Activated naive CD8-positive, alpha-beta T cell treated with anti-CD3 and anti-CD28 coated beads for 36 hours (primary cell): ENCODE measurements around the gene DZIP1. TPM values are rescaled to one million over a fixed set of nuclear protein-coding genes. Genes with fewer than 3 reads are reported as not detected.
A peak's percentile ranks its signal among the peaks of the same experiment; 100 is the strongest.
"Not testable (repeated sequence)": the region's sequence is repeated elsewhere in the genome, so short reads cannot be mapped to it uniquely, and the experiment has no call there.

Experiments used
- DNase-seq: peaks from one replicate; pipeline ENCODE4 v3.0.0; 2021
- H3K27ac Mint-ChIP-seq: one replicate; pipeline ENCODE4 v1.8.0; 2022; ENCODE audit warnings: mild to moderate bottlenecking, moderate library complexity, mixed read lengths
- H3K27me3 Mint-ChIP-seq: one replicate; pipeline ENCODE4 v1.8.0; 2022; ENCODE audit warnings: mild to moderate bottlenecking, mixed read lengths
- H3K36me3 Mint-ChIP-seq: one replicate; pipeline ENCODE4 v1.8.0; 2021; ENCODE audit warnings: mild to moderate bottlenecking, mixed read lengths
- H3K4me1 Mint-ChIP-seq: one replicate; pipeline ENCODE4 v1.8.0; 2021; ENCODE audit warnings: mixed read lengths
- H3K4me3 Mint-ChIP-seq: one replicate; pipeline ENCODE4 v1.8.0; 2022; ENCODE audit warnings: mild to moderate bottlenecking, moderate library complexity, mixed read lengths
- H3K9me3 Mint-ChIP-seq: one replicate; pipeline ENCODE4 v1.8.0; 2022; ENCODE audit warnings: mixed read lengths
- total RNA-seq, 2 experiments: library from RNA; stranded (reverse); gene quantifications; one replicate each; pipeline ENCODE4 v1.2.3, GENCODE V29; 2021

Gene DZIP1
- 1 to 10 TPM in 1 of 2 experiments, under 1 TPM in 1; 0.36 to 1.1 TPM for total RNA-seq

- H3K4me1 Mint-ChIP-seq, result peaks cover 5% of the 10 kb centered on the region
- H3K9me3 Mint-ChIP-seq, result no peaks in the 10 kb centered on the region
- peak within 1 kb of the TSS; percentile 70 for H3K4me3 Mint-ChIP-seq
- H3K27me3 Mint-ChIP-seq, result peaks cover 45% of the 10 kb centered on the region
- DNase-seq, result peak; percentile 57
- no peaks in the 10 kb centered on the region for H3K36me3 Mint-ChIP-seq
- no peak within 1 kb of the TSS for H3K27ac Mint-ChIP-seq
These were observed at the start of gene DZIP1 for GRCh38 chr13:95644601-95645052. TSS of gene DZIP1 (minus strand) at chr13:95644706. CDS start at chr13:95642029, 2,677 bp downstream.

- H3K4me3 Mint-ChIP-seq, H3K27ac Mint-ChIP-seq, H3K27me3 Mint-ChIP-seq, DNase-seq: not testable (repeated sequence)
- H3K36me3 Mint-ChIP-seq, result peaks cover 37% of the 10 kb centered on the region
- H3K9me3 Mint-ChIP-seq, result peaks cover 34% of the 10 kb centered on the region
- H3K4me1 Mint-ChIP-seq, result peaks cover 29% of the 10 kb centered on the region
These were observed 46.5 kb upstream of the DZIP1 start for GRCh38 chr13:95690986-95691385.

GRCh38 chr13:95689582-95689926 is 45.0 kb upstream of the DZIP1 start:
- peak overlapping the region; percentile 17 for H3K27ac Mint-ChIP-seq
- peaks cover 44% of the 10 kb centered on the region for H3K9me3 Mint-ChIP-seq
- peaks cover 49% of the 10 kb centered on the region for H3K36me3 Mint-ChIP-seq
- H3K4me3 Mint-ChIP-seq, result no peak overlapping the region
- no peaks in the 10 kb centered on the region for H3K27me3 Mint-ChIP-seq
- peaks cover 35% of the 10 kb centered on the region for H3K4me1 Mint-ChIP-seq
- DNase-seq, result no peak

- Mint-ChIP-seq H3K36me3 (peaks cover 72% of the 10 kb centered on the region), H3K4me1 (peaks cover 56% of the 10 kb centered on the region), H3K9me3 (peaks cover 46% of the 10 kb centered on the region)
- not testable (repeated sequence) for H3K27ac Mint-ChIP-seq, DNase-seq, H3K4me3 Mint-ChIP-seq, H3K27me3 Mint-ChIP-seq
These were observed 40.5 kb upstream of the DZIP1 start for GRCh38 chr13:95684960-95685359.

GRCh38 chr13:95684418-95684817 is 39.9 kb upstream of the DZIP1 start:
- DNase-seq, result no peak
- Mint-ChIP-seq H3K36me3 (peaks cover 69% of the 10 kb centered on the region), H3K4me3 (no peak overlapping the region), H3K27me3 (no peaks in the 10 kb centered on the region), H3K9me3 (peaks cover 44% of the 10 kb centered on the region), H3K27ac (no peak overlapping the region), H3K4me1 (peaks cover 58% of the 10 kb centered on the region)

GRCh38 chr13:95679722-95680121 is 35.2 kb upstream of the DZIP1 start:
- Mint-ChIP-seq H3K36me3 (peaks cover 33% of the 10 kb centered on the region), H3K4me3 (peak overlapping the region; percentile 19), H3K27ac (no peak overlapping the region), H3K4me1 (peaks cover 59% of the 10 kb centered on the region), H3K9me3 (peaks cover 9% of the 10 kb centered on the region), H3K27me3 (no peaks in the 10 kb centered on the region)
- no peak for DNase-seq

- peaks cover 56% of the 10 kb centered on the region for H3K4me1 Mint-ChIP-seq
- H3K4me3 Mint-ChIP-seq, result peak overlapping the region; percentile 93
- H3K27me3 Mint-ChIP-seq, result no peaks in the 10 kb centered on the region
- H3K27ac Mint-ChIP-seq, result peak overlapping the region; percentile 65
- peaks cover 6% of the 10 kb centered on the region for H3K9me3 Mint-ChIP-seq
- DNase-seq, result no peak
- H3K36me3 Mint-ChIP-seq, result peaks cover 32% of the 10 kb centered on the region
These were observed 34.5 kb upstream of the DZIP1 start for GRCh38 chr13:95678967-95679366.

GRCh38 chr13:95677564-95678266 is 33.2 kb upstream of the DZIP1 start:
- peaks cover 9% of the 10 kb centered on the region for H3K9me3 Mint-ChIP-seq
- H3K4me1 Mint-ChIP-seq, result peaks cover 52% of the 10 kb centered on the region
- H3K4me3 Mint-ChIP-seq, result peak overlapping the region; percentile 93
- no peaks in the 10 kb centered on the region for H3K27me3 Mint-ChIP-seq
- H3K36me3 Mint-ChIP-seq, result peaks cover 30% of the 10 kb centered on the region
- no peak for DNase-seq
- peak overlapping the region; percentile 80 for H3K27ac Mint-ChIP-seq

GRCh38 chr13:95676762-95677563 is 32.5 kb upstream of the DZIP1 start, which contains the start of gene DNAJC3:
TSS of gene DNAJC3 (plus strand) at chr13:95677139. CDS start at chr13:95677256, 117 bp downstream.
- H3K27me3 Mint-ChIP-seq, result no peaks in the 10 kb centered on the region
- H3K36me3 Mint-ChIP-seq, result peaks cover 32% of the 10 kb centered on the region
- peak within 1 kb of the TSS; percentile 93 for H3K27ac Mint-ChIP-seq
- DNase-seq, result peak; percentile 98
- H3K9me3 Mint-ChIP-seq, result peaks cover 11% of the 10 kb centered on the region
- peaks cover 47% of the 10 kb centered on the region for H3K4me1 Mint-ChIP-seq
- peak within 1 kb of the TSS; percentile 93 for H3K4me3 Mint-ChIP-seq

- peaks cover 41% of the 10 kb centered on the region for H3K4me1 Mint-ChIP-seq
- peaks cover 28% of the 10 kb centered on the region for H3K36me3 Mint-ChIP-seq
- H3K4me3 Mint-ChIP-seq, result peak overlapping the region; percentile 93
- H3K27ac Mint-ChIP-seq, result peak overlapping the region; percentile 93
- H3K27me3 Mint-ChIP-seq, result no peaks in the 10 kb centered on the region
- H3K9me3 Mint-ChIP-seq, result peaks cover 12% of the 10 kb centered on the region
- DNase-seq, result peak; percentile 8
These were observed 31.7 kb upstream of the DZIP1 start for GRCh38 chr13:95676105-95676761.

- DNase-seq, result no peak
- Mint-ChIP-seq H3K27ac (no peak overlapping the region), H3K36me3 (peaks cover 27% of the 10 kb centered on the region), H3K9me3 (peaks cover 44% of the 10 kb centered on the region), H3K4me1 (peaks cover 14% of the 10 kb centered on the region), H3K27me3 (no peaks in the 10 kb centered on the region), H3K4me3 (no peak overlapping the region)
These were observed 27.1 kb upstream of the DZIP1 start for GRCh38 chr13:95671597-95671996.

GRCh38 chr13:95667235-95667634 is 22.7 kb upstream of the DZIP1 start:
- not testable (repeated sequence) for H3K4me1 Mint-ChIP-seq, H3K4me3 Mint-ChIP-seq, H3K27ac Mint-ChIP-seq, DNase-seq, H3K27me3 Mint-ChIP-seq, H3K36me3 Mint-ChIP-seq
- peaks cover 54% of the 10 kb centered on the region for H3K9me3 Mint-ChIP-seq

GRCh38 chr13:95660981-95661581 is 16.6 kb upstream of the DZIP1 start:
- no peaks in the 10 kb centered on the region for H3K4me1 Mint-ChIP-seq
- H3K27me3 Mint-ChIP-seq, result peaks cover 12% of the 10 kb centered on the region
- peaks cover 18% of the 10 kb centered on the region for H3K9me3 Mint-ChIP-seq
- no peak overlapping the region for H3K4me3 Mint-ChIP-seq
- H3K27ac Mint-ChIP-seq, result no peak overlapping the region
- H3K36me3 Mint-ChIP-seq, result peaks cover 2% of the 10 kb centered on the region
- no peak for DNase-seq

- no peak overlapping the region for H3K27ac Mint-ChIP-seq
- peaks cover 2% of the 10 kb centered on the region for H3K36me3 Mint-ChIP-seq
- DNase-seq, result no peak
- H3K4me1 Mint-ChIP-seq, result no peaks in the 10 kb centered on the region
- H3K27me3 Mint-ChIP-seq, result peaks cover 12% of the 10 kb centered on the region
- H3K9me3 Mint-ChIP-seq, result peaks cover 6% of the 10 kb centered on the region
- no peak overlapping the region for H3K4me3 Mint-ChIP-seq
These were observed 15.0 kb upstream of the DZIP1 start for GRCh38 chr13:95659500-95659899.
